ENCODE results near the gene ABLIM2.

The ABLIM2 gene

DNA sequence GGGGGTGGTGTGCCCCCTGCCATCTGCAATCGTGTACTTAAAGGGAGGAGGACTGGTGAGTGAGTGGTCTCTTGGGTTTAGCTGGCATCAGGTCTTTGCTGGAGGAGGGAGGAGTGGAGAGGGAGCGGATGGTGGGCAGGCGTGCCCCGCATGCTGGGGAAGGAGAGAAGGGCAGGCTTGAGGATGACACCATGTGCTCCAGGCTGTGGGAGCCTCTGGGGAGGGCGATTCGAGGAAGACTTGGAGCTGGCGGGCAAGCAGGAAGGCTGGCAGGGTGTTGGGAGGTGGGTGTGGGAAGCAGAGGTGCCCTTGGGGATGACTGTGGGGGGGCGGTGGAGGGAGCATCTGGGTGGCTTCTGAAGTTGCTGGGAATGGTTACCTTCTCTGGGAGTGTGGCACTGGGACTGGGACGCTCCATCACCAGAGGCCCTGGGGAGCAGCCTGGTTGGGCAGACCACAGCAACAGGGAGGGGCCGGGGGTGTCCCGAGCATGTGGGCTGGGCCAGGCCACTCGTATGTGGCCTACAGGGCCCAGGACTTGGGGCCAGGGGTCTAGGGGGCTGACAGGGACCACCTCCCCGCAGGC lies 188.2 kb downstream of the ABLIM2 start:
- DNase-seq = peak in 1 of 2 experiments; percentile 58

DNA sequence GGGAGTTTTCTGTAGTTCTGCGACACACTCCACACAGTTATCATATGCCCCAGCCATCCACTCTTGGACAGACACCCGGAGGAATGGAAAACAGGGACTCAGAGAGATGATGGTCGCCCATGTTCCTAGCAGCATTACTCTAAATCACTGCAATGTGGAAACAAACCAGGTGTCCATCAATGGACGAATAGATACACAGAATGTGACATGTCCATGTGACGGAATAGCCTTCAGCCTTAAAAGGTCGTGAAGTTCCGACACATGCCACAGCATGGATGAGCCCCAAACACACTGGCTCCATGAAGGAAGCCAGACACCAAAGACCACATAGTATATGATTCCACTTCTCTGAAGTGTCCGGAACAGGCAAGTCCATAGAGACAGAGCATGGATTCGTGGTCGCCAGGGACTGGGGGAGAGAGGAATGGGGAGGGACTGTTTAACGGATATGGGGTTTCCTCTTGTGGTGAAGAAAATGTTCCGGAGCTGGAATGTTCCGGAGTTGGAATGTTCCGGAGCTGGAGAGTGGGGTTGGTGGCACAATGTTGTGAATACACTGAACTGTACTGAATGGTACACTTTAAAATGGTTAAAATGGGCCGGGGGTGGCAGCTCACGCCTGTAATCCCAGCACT lies 190.2 kb downstream of the ABLIM2 start:
- DNase-seq = no peak

DNA sequence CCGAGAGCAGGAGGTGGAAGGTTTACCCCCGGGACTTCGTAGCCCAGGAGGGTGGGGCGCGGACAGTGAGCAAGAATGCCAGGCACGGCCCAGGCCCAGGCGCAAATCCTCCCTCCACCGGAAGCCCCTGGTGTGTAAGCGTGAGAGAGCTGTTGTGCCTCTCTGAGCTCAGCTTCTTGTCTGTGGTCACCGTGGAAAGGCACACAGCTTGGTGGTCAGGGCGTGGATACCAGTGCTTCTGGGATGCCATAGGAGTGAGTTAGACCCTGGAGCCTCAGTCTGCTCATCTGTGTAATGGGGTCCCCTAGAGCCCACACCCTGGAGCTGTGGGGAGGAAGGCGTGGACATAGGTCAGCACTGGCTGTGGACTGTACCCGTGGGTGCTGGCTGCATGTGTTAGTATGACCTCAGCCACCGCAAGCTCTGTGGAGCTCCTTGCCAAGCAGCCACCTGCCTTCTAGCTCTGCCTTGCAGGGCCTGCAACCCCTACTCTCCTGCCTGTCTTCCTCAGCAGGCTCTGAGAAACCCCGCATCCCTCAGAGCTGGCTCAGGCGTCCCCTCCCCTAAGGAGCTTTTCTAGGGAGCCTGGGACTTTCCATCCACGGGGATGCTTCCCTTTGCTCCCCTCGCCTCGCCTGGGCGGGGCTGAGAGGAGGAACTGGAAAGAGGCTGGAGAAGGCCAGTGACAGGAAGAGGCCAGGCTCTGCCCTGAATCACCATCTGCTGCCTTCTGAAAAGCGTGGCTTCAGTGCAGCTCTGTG lies 190.9 kb downstream of the ABLIM2 start:
- no peak for DNase-seq

DNA sequence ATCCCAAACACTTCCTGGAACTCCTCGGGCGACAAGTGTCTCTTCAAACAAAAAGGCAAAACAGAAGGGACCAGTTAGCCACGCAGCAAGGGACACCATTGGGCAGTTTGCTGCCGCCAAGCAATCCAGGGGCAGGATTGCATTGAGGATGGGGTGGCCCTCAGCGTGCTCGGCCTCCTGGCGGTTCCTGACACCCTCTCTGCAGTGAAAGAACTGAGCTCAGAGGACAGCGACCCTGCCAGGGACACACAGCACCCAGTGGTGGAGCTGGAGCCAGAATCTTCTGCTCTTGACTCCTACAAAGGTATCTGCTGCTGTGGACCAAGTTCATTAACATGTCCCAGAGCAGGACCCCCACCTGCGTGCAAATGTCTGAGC lies 191.6 kb downstream of the ABLIM2 start:
- DNase-seq = peak in 1 of 2 experiments; percentile 53

DNA sequence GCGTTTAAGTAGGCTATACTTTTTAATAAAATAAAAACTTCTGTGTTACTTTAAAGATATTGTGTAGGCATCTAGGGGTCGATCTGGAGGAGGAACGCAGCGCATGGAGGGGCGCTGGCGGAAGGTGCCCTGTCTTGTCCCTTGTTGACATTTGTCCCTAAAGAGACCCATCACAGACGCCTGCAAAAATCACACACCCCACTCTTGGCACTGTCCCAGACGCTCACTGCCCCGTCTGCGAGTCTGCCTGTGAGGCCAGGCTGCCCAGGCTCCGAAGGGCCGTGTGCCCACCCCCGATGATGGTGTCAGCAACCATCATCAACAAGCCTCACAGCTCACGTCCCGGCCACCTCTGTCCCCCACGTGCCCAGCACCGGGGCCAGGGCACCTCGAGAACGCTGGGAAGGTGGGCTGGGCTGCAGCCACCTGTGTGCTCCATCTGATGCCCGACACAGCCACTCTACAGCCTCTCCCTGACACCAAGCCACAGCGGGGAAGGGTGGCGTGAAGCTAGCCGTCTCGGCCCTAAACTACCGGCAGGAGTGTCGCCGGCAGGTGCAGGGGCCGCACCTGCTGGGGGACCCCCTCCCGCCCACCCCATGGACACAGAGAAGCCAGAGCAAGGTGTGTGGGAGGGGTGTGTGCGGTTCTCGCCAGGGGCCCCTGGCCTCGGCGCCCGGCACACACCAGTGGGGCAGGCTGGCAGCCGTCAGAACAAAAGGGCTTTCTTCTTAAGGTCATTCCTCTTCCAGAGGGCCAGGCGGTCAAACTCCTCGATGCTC lies 192.1 kb downstream of the ABLIM2 start:
- DNase-seq = peak in 1 of 2 experiments; percentile 53

DNA sequence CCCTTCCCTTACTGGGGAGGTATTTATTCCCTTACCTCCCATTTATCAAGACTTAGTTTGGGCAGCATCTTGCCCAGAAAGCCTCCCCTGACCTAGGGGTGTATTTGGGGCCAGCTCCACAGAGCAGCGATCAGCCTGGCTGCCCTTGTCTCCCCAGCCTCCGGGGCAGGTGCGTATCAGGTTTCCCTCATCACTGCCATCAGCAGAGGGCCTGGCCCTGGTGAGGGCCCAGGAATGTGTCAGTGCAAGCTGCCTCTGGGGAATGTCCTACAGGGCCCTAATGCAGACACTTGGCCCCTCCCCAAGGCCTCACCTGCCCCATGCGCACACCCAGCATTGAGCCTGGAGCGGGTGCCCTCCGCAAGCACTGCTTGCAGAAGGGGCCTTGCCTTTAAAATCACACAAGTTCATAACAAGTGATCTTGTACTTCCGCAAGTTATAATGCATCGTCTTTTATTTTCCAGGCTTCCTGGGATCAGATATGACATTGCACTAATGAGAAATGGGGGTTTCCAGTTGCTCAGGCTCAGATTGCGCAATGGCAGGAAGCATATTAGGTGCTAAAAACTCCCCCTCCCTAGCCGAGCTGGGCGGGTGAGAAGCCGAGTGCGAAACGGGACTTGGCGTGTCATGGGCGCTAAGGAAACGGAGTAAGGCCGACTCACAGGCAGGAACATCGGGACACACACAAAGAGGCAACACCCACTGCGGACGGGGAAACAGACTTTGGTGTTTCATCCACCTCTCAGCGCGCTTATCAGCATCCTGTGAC lies 193.5 kb downstream of the ABLIM2 start:
- DNase-seq = peak in 1 of 2 experiments; percentile 63

DNA sequence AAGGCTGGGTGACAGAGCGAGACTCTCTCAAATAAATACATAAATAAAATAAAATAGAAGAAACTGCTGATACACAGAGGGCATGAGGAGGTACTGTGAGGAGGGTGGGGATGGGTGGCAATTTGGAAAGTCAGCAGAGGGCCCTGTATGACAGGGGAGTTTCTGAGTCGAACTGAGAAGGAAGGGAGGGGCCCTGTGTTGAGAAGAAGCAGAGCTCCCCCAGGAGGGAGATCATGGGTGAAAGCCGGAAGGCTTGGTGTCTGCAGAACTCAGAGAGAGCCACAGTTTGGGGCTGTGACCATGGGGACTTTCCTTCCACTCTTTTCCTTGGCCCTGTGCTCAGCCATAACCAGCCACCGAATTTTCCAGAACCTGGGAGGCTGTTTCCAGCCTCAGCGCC lies 194.2 kb downstream of the ABLIM2 start:
- DNase-seq = no peak

DNA sequence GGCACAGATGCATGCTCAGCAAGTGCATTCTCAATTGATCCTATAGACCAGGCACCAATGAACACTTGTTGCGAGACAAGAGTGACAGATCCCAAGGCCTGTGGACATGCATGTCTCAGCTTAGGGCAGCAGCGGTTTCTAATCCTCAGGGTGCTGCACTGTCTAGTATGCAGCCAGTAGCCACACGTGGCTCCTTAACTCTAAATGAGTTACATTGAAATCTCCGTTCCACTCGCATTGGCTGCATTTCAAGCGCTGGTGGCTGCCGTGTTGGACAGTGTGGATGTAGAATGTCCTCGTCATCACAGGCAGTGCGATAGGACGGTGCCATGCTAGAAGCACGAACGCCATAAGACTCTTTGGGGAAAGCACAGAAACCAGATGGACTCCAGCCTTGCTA lies 194.9 kb downstream of the ABLIM2 start:
- DNase-seq = no peak

DNA sequence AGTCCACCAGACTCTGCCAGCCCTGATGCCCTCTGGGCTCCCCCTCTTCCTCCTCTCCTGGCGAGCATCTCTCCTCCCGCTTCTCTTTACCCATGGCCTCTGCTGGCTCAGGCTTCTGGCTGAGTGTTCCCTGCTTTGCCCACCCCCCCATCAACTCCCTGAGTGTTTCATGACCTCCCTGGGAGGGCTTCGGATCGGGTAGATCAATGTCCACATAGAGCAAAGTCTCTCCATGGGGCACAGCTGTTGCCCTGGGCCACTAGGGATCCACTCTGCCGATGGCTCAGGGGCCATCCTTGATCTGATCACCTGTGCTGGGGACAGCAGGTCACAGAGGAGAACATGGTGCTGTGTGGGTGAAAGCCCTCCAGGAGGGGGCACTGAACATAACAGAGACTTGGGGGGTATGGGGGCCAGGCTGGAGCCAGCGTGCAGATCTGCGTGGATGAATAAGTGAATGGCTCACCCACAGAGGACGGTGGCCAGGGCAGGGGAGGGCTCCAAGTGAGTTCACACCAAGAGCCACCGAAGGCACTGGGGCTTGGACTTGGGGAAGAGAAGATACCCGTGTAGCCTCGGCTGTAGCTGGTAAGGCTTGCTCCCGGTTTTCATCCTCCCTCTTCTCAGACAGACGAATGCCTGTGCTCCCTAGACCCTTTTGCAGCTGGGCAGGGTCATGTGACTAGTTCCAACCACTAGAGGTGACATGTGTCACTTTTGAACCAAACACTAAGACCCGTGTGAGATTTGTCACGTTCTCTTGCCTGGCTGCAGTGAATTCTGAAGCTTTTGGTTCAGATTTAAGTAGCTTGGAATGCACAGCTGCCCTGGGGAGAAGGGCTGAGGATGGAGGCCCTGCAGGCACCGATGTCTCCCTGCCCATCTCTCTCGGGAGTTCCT lies 195.8 kb downstream of the ABLIM2 start:
- no peak for DNase-seq

DNA sequence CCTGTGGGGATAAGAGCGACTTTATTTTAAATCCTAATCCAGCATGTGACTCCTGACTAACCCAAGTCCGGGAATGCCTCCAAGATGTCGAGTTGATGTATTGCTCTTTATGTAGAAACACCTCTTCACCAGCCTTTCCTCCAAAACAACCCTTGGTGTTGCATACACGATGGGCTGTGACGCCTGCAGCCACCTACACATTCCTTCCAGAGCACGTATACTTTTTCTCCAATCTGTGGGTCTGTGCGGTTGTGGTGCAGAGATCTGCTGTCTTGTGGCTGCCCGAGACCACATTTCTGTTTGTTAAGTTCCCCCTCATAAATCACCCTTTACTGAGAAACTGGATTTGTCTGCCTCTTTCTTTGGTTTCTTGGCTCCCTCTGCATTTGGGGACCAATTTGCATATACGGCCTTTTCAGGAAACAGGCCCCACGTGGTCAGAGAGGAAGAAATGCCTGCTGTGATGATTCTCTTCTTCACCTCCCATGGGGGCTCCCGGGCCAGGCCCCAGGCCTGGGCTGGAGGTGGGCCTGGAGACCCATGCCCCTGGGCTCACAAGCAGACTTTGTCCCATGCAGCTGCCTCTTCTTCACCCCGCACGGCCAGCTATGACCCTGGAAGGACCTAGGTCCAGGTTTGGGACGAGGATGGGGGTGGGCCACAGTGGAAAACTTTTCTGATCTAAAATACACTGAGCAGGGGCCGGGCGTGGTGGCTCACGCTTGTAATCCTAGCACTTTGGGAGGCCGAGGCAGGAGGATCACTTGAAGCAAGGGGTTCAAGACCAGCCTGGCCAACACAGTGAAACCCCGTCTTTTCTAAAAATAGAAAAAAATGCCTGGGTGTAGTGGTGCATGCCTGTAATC lies 197.6 kb downstream of the ABLIM2 start:
- no peak for DNase-seq

DNA sequence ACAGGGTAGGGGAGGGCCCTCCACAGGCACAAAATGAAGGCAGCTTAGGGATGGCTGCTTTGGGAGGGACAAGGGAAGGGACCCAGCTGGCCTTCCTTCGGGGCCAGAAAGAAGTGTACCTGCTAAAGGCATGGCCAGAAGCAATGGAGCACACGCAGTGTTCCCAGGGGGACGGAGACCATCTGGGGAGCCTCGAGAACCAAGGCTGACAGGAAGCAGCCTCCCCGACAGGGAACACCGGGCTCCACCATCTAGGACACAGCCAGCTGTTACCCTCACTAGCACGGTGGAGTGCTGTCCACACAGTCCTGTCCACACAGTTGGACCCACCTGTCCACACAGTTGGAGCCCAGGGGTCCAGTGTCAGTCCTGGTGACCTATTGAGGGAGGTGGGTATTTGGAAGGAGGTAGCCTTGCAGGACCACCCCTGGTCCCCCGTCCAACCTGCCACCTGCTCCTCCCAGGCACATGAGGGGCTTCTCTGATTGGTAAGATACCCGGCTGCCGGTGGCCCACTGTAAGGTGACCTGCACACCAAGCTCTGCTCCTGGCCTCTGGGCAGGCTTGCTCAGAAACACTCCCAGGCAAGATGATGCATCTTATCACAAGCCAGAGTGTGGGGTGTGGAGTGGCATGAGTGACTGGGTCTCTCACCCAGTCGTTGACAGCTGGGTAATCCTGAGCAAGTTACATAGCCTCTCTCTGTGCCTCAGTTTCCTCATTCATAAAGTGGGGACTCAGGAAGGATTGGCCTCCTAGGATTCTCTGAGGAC lies 198.4 kb downstream of the ABLIM2 start:
- no peak for DNase-seq

DNA sequence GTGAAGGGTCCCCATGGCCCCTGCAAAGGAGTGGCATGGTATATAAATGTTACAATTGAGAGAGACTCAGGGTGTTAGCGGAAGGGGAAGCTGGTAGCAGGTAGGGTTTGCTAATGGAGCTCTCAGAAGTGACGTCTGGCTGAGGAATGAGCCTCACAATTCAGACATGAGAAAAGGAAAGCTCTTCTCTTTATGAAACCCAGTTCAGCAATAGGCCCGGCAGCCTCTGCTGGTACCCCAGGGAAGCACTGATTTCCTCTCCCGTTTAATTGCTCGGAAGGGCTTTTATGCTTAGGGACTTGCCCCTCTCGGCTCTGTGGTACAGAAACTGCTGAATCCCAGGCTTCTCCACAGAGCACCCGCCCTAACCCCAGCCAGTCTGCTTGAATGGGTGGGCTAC lies 199.5 kb downstream of the ABLIM2 start:
- DNase-seq = no peak

DNA sequence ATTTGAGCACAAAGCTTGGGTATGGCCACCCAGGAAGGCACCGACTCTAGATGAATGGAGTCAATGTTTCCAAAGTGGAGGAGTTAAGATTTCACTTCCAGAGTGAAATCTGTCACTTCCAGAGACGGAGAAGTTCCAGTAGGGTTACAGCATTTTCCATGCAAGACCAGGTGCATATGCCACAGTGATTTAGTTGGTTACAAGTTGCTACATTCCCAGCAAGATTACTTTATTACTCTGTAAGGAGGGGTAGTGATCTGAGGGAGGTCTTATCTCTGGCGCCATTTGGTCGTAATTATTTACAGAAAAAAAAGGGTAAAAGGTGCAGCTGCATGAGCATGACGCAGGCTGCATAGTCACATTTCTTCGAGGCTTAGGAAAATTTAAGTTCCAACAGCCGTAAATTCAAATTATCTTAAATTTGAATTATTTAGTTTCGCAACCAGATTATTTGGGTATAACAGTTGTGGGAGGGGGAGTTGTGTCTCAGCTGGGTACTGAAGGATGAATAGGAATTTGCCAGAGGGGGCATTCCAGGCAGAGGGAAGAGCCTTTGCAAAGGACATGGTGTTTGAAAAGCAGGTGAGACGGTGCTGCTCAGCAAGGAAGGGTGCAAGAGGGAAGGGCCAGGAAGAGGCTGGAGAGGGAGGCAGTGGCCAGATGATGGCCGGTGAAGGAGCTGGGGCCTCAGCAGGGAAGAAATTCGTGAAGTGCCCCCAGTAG lies 201.5 kb downstream of the ABLIM2 start:
- peak; percentile 32 to 73 for DNase-seq

DNA sequence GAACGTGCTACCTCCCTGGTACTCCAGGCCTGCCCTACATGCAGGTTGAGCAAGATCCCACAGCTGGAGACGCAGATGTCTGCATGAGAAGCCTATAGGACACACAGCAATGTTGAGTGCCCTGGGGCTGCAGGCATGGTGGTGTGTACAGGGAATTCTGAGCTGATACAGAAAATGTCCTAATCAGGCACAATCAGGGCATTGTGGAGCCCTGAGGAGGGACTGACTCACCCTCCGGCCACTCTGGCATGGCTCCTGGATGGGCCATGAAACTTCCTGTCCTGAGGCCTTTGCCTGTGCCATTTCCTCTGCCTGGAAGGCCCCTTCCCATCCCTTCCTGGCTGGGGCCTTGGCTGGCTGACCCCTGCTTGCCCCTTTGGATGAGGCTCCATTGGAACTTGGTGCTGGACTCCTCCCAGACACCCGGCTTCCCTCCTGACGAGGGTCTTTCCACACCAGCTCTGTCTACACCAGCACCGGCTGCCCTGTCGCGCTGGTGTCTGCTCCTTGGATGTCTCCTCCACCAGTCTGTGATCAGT lies 202.3 kb downstream of the ABLIM2 start:
- no peak for DNase-seq

DNA sequence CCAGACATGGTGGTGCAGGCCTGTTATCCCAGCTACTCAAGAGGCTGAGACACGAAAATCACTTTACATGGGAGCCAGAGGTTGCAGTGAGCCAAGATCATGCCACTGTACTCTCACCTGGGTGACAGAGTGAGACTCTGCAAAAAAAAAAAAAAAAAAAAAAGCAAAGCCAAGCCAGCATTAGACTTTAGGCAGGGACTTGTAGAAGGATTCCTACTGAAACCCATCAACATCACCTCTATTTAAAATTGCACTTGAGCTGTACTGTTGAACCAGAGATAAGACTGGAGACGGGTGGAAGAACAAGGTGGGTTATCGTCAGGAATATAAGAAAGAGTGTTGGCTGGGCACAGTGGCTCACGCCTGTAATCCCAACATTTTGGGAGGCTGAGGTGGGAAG lies 203.2 kb downstream of the ABLIM2 start:
- no peak for DNase-seq

DNA sequence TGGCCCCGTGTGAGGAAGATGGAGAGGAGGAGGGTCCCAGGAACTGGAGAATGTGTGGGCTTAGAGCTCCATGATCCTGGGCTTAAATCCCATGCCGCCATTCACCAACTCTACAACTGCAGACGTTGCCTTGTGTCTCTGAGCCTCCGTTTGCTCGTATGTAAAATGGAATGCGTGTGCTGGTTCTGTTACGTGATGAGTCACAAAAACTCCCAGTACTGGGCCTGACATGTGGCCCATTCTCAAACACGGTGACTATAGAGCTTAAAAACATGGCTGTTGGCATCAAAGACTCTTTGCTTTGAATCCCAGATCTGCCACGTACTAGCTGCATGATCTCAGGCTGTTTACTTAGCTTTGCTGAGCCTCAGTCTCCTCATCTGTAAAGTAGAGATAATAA lies 206.0 kb downstream of the ABLIM2 start:
- DNase-seq = no peak

DNA sequence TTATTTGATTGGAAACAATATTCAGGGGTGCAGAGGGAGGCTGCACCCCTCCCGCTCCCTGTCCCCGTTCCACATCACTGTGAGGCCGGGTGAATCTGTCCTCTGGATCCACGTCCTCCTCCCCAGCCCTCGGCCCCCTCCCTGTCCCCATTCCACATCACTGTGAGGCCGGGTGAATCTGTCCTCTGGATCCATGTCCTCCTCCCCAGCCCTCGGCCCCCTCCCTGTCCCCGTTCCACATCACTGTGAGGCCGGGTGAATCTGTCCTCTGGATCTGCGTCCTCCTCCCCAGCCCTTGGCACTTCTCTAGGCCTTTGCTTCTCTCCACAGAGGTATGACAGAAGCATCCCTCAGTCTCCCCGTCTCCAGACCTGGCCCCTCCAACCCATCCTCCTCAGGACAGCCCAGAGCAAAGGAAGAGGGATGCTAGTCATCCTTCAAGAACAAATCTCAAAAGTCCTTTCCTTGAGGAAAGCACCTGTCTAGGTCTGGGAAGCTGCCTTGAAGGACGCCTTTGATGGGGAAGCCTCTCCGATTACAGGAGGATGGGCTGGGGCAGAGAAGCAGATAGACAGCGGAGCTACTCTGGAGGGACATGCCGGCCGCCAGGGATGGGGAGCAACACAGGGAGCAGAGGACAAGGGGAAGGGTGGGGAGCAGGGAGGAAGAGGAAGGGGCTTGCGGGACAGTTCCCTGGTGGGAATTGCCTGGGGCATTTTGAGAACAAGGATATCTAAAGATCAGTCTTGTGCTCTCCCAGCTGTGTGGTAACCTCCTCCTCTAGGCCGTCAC lies 208.1 kb downstream of the ABLIM2 start:
- no peak for DNase-seq

DNA sequence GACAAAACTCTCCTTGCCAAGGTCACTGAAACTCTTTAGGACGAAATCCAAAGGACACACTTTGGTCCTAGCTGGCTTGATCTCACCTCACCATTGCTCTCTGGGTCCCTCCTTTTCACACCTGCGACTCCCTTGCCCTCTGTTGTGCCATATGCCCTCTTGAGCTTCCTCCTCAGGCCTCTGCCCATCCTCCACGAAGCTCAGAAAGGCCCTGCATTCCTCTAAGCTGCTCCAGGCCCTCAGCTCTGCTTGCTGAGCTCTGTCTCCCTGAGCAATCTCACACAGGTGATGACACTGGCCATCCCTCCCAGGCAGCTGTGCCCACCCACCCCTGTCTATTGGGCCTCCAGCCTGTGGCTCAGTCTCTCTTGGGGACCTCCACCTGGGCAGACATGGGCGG lies 208.9 kb downstream of the ABLIM2 start:
- no peak for DNase-seq

All from NCI-H526 (cell line).